ENCODE data around the gene CELF6.

The CELF6 gene

GRCh38 chr15:72302955-72303354 lies 17.0 kb downstream of the CELF6 start:
- Histone ChIP-seq H3K4me1 (ENCODE audit: insufficient read depth, poor library complexity, severe bottlenecking) (no peaks in the 10 kb centered on the region), H3K27me3 (ENCODE audit: insufficient read depth, poor library complexity, severe bottlenecking) (no peaks in the 10 kb centered on the region), H3K36me3 (ENCODE audit: low read depth) (no peaks in the 10 kb centered on the region), H3K4me3 (ENCODE audit: severe bottlenecking) (no peak overlapping the region), H3K27ac (ENCODE audit: poor library complexity, severe bottlenecking) (no peak overlapping the region), H3K9me3 (ENCODE audit: severe bottlenecking) (no peaks in the 10 kb centered on the region)
- DNase-seq (ENCODE audit: low spot score) (peak; percentile 11), ATAC-seq (ENCODE audit: low read depth) (no peak)
- no peak for TF ChIP-seq CTCF (IDR thresholded peaks at IDR 0.05; ENCODE audit: poor library complexity, severe bottlenecking)

GRCh38 chr15:72289597-72290325 lies 30.2 kb downstream of the CELF6 start:
- ATAC-seq (ENCODE audit: low read depth) = no peak
- Histone ChIP-seq H3K9me3 (ENCODE audit: severe bottlenecking) (no peaks in the 10 kb centered on the region), H3K4me3 (ENCODE audit: severe bottlenecking) (no peak overlapping the region), H3K27ac (ENCODE audit: poor library complexity, severe bottlenecking) (no peak overlapping the region), H3K27me3 (ENCODE audit: insufficient read depth, poor library complexity, severe bottlenecking) (no peaks in the 10 kb centered on the region), H3K36me3 (ENCODE audit: low read depth) (no peaks in the 10 kb centered on the region), H3K4me1 (ENCODE audit: insufficient read depth, poor library complexity, severe bottlenecking) (peaks cover 3% of the 10 kb centered on the region)
- TF ChIP-seq CTCF (IDR thresholded peaks at IDR 0.05; ENCODE audit: poor library complexity, severe bottlenecking) = no peak
- peak; percentile 74 for DNase-seq (ENCODE audit: low spot score)

- Histone ChIP-seq H3K36me3 (ENCODE audit: low read depth) (no peaks in the 10 kb centered on the region), H3K9me3 (ENCODE audit: severe bottlenecking) (no peaks in the 10 kb centered on the region), H3K4me3 (ENCODE audit: severe bottlenecking) (no peak overlapping the region), H3K27me3 (ENCODE audit: insufficient read depth, poor library complexity, severe bottlenecking) (no peaks in the 10 kb centered on the region), H3K27ac (ENCODE audit: poor library complexity, severe bottlenecking) (no peak overlapping the region), H3K4me1 (ENCODE audit: insufficient read depth, poor library complexity, severe bottlenecking) (peaks cover 7% of the 10 kb centered on the region)
- TF ChIP-seq CTCF (IDR thresholded peaks at IDR 0.05; ENCODE audit: poor library complexity, severe bottlenecking) = no peak
- peak; percentile 66 for DNase-seq (ENCODE audit: low spot score)
- no peak for ATAC-seq (ENCODE audit: low read depth)
These were observed 31.0 kb downstream of the CELF6 start for GRCh38 chr15:72288796-72289596.

- no peaks in the 10 kb centered on the region for H3K36me3 ChIP-seq (ENCODE audit: low read depth)
- peak; percentile 48; the same call in 2 of the 3 replicates for ATAC-seq (ENCODE audit: low read depth)
- H3K4me3 ChIP-seq (ENCODE audit: severe bottlenecking) = no peak overlapping the region
- peak; percentile 68 for DNase-seq (ENCODE audit: low spot score)
- no peaks in the 10 kb centered on the region for H3K27me3 ChIP-seq (ENCODE audit: insufficient read depth, poor library complexity, severe bottlenecking)
- no peak overlapping the region for H3K27ac ChIP-seq (ENCODE audit: poor library complexity, severe bottlenecking)
- H3K9me3 ChIP-seq (ENCODE audit: severe bottlenecking) = no peaks in the 10 kb centered on the region
- TF ChIP-seq CTCF (IDR thresholded peaks at IDR 0.05; ENCODE audit: poor library complexity, severe bottlenecking) = peak; percentile 74
- peaks cover 7% of the 10 kb centered on the region for H3K4me1 ChIP-seq (ENCODE audit: insufficient read depth, poor library complexity, severe bottlenecking)
These were observed 33.9 kb downstream of the CELF6 start for GRCh38 chr15:72285927-72286516.
